GM18867 (cell line): Measurements from ENCODE around the gene ATF6.

Experiments used
- ATAC-seq: cut with Tn5 transposase; IDR thresholded peaks from one replicate; pipeline ENCODE4 v1.9.1; 2021; ENCODE audit warnings: mild to moderate bottlenecking, moderate library complexity; ENCODE audit not compliant: unreplicated experiment

The ATF6 gene

DNA sequence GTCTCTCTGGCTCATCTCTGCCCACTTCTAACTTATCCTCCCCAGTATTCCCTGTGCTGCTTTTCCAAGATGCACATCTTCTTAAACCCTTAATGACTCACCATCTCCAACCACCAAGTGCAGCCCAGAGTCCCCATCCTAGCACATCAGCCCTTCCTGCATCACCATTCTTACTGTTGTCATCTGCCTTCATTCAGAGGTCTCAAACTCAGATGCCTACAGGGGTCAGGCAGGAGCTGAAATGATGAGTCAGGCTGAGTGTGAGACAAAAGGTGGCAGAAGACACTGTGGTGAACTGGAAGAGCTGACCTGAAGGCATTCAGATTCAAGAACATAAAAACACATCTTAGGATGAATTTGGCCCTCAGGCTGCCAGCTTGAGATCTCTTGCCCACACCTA, 223.0 kb downstream of the ATF6 start:
- no peak for ATAC-seq

DNA sequence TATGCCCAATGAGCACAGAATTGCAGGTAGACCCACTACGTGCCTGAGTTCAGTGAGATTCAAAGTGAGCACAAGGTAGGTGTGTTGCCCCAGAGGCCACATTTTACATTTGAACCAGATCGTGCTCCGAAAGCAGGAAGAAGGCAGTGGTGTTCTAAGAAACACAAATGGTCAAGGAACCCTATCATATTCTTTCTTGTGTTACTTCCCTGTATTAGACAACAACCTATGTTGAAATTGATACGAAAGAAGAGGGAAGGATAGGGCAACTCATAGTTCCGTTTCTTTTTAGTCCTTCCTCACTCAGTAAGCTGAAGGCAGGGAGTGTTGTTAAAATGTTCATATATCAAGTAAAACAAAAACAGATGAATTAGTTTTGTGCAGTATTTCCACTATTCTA, 223.7 kb downstream of the ATF6 start:
- no peak for ATAC-seq

DNA sequence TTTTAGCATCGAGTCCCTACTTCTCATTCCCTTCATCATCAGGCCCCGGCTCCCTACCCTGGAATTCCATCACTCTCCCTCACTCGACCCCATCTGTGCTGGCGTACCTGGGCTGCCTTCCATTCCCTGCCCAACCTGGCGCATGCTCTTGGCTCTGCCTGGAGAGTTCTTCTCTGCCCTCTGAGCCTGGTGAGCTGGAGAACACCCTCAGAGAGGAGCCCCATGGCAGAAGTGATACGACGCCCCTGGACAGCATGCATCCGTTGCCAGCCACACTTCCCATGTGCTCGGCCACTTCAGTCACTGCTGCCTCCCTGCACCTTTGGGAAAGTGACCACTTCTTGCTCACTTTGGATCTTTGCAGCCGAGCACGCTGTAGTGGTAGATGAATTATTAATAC, 227.5 kb downstream of the ATF6 start:
- no peak for ATAC-seq

DNA sequence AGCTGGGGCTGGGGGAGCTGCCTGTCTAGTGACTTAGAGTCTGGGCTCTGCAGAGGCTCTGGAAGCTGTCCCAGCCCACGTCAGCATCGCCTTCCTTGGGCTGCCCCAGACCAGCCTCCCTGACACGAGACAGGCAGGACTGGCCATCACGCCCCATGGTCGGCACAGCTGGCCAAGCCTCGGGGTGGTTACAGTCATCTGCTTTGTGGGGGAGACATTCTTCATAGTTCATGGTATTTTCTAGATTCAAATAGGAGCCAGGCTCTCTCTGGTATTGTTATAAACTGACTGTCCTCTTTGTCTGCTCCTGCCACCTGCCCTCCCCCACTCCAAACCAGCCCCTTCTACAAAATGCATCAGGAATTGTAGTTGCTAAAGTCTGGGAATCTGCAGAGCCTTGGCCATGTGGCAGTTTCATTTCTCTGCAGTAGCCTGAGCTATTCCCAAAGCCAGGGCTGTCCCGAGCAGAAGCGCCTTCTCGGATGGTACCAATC, 228.1 kb downstream of the ATF6 start:
- no peak for ATAC-seq

DNA sequence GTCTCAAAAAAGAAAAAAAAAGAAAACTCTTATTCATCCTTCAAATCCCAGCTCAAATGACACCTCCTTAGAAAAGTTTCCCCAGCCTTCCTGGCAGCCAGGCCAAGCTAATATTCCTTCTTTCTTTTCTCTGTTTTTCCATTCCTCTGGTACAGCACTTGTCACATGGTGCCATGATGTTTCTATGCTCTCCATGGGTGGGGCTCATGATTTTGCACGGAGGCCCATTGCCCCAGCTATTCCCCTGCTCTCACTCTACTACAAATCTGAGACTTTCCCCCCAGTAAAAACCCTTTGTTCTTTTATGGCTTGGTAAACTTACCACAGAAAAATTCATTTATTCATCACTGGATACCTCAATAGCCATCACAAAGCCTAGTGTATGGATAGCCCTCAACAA, 231.0 kb downstream of the ATF6 start:
- ATAC-seq = no peak

DNA sequence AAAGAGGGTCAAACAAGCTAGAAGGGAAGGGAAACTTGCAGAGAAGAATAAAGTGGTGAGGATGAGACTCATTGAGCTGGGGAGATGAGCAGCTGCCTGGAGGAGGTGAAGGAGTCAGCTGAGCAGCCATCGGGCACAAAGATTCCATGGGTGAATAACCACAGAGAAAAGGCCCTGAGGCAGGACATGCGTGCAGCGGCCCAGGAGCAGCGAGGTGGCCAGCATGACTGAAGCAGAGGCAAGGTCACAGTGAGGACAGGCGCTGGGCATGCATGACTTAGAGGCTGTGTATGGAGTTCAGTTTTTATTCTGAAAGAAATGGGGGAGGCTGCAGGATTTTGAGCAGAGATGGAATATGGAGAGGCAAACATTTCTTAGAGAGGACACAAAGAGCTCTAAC, 232.7 kb downstream of the ATF6 start:
- ATAC-seq = no peak

DNA sequence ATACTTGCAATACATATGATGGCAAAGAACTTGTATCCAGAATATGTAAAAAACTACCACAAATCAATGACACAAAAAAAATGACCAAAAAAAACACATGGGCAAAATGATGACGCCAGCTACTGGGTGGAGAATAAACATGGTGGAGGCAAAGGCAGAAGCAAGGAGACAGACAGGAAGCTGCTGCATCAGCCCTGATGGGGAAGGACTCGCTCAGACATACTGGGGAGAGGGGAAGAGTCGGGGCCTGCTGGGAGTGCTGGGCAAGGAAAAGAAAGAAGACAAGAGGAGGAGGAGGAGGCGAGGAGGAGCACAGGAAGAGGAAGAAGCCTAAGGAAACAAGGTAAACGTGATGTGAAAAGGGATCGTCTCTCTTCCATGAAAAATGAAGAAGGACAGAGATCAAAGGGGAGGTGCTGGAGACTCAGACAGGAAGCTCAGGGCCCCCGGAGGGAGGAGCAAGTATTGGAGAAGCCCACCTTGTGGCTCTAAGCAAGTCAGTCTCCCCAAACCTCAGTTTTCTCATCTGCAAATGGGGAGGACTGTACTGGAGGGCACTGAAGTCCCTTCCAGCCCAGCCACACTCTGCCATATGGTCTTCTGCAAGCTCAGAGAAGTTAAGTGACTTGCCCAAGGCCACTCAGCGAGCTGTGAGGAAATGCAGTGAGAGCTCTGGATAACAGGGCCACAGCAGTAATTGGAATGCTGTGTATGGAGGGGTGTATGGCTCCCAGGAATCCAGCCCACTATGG, 233.4 kb downstream of the ATF6 start:
- ATAC-seq = no peak

DNA sequence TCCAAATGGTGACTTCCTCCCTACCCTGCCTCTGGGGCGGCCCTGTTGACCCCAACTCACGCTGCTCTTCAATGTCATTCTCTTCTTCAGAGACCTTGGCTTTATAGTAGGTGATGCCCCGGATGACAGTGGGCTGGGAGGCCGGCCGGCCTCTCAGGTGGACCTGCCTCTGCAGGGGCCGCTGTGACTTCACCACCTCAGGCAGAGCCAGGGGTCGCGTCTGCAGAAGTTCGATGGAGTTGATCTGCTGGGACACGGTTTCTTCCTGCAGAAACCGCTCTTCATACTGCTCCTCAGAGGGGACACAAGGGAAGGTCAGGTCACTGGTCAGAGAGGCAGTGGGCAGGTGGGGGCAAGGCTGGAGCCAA, 233.9 kb downstream of the ATF6 start:
- no peak for ATAC-seq

DNA sequence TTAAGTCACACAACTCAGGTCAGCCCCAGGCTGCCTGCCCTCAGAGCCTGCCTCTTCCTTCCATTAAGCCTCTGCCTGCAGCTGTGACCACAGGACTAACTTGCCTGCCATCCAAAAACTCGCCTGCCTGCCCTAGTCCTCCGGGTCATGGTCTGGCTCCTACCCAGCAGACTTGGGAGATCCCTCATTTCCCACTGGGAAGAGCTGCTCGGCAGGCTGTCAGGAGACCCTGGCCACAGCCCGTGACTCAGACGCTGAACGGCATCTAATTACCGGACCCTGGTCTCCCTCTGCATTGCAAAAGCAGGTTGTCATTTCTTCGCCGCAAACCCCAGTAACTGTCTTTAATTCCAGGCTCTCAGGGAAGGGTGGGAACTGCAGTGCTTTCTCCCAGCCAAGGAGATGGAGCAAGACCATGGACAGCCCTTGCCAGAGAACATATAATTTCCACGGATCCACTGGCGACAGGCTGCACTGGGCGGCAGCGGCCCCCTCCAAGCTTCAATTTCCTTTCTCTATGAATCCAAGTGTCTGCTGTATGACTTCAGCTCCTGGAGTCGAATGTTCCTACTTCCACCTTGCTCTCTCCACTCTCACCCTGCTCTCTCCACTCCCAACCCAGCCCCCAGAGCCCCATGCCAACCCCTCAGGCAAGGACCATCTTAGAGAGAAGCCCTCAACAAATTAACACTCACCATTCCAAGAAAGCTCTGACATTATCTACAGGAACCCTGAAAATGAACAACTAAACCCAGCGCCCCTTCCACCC, 237.1 kb downstream of the ATF6 start:
- no peak for ATAC-seq

DNA sequence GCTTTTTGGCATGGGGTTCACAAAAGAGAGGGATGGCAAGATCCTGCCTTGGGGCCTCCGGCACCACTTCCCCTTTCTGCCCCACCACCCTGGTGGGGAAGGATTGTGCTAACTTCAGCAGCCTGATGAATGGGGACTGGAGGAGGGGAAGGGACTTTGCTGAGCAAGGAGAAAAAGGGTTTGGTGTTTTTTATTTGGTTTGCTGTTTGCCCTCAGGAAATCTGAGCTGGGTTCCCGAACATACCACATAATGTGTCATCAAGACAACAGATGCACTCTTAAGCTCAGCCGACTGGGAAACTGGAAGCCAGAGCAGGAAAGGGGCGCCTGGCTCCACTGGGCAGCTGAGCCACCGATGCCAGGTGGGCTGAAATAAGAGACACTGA, 237.7 kb downstream of the ATF6 start:
- no peak for ATAC-seq

DNA sequence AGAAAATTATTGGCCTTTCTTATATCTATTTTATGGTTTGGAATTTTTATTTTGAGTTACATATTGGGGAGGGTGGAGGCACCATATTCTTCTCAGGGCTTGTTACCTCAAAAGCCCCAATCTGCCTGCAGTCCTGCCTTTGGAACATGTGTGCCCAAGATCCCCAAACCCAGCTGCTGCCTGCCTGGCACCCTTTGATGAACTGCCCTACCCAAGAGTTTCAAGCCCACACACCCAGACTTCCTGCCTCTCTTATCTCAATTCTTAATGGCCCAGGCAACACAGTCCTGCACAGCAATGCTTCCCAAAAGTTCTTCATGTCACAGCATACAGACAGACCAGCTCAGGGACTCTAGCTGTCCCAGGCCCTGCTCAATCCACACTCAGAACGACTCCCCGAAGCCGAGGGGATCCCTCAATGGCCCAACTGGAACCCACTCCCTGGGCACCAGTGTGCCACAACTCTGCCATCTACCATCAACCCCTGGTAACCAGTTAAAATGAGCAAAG, 238.4 kb downstream of the ATF6 start:
- ATAC-seq = no peak

DNA sequence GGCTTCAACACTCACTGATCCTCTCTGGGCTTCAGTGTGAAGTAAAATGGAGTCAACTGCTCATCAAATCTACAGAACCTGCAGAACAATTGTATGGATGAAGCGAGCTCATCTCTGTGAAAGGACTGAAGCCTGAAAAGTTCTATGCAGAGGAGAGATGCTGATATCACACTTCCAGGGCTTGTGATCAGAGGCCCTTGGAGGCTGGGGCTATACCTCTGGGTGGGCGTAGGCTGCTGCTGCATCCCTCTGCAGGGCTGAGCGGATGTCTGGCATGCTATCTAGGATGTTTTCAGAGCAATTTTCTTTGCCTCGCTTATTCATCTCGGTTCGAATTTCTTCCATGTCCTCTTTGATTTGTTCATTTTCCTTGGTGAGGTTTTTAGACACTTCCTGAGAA, 240.0 kb downstream of the ATF6 start:
- ATAC-seq = no peak

DNA sequence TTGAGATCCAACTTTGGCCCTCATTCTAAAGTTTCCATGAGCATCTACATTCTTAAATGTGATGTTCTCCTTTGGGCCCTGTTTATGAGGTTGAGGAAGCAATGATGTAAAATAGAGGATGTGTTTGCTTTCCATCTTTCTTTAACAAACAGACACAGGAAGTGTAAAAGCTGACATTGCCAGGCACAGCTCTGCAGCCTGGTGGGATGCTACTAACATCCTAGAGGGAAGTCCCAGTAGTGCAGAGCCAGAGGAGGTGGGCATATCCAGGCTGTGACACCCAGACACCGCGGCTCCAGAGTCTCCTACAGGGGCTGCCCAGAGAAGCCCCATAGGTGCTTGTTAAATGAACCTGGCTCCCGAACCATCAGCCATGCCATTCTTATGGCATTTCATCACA, 241.3 kb downstream of the ATF6 start:
- no peak for ATAC-seq

DNA sequence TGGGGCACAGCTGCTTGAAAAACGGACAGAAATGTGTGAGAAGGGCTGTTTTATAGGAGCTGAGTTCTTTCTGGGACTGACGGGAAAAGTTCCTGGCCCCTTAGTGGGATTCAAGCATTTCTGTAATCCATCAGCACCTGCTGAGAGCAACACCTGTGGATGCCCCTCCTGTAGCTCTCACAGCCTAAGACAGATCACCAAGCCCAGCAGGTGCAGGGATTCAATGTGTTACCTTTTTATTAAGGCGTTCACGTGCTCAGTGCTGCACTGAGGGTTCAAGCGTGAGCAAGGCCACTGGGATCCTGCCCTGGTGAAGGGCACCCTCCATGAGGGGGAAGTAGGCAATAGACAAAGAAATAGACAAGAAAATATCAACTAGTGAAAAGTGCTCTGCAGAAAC, 242.7 kb downstream of the ATF6 start:
- no peak for ATAC-seq

DNA sequence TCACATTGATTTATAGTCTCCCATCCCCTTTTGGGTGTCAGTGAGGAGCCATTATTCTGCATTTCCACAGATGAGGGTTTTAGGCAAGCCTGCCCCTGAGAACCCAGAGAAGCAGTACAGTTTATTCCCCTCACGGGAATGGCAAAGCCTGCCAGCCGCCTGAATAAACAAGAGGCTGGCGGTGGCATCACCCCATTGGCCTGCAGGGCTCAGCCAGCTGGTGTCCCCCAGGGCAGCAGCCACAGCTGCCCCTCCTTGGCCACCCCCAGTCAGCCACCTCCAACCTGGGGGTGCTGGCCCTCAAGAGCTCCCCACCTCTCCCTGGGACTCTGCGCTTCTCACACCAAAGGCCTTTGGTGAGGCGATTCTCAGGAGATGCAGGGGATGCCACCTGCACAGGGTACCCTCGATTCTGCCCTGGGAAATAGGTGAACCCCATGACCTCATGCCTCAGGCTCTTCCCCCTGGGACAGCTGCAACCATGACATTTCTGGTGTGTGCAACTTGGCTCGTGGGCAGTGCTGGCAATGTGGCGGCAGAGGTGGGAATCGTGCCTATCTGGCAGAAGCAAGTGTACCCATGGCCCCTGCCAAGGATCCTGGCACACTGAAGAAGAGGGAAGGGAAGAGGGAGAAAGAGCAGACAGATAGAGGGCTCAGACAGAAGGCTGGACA, 243.5 kb downstream of the ATF6 start:
- ATAC-seq = no peak

DNA sequence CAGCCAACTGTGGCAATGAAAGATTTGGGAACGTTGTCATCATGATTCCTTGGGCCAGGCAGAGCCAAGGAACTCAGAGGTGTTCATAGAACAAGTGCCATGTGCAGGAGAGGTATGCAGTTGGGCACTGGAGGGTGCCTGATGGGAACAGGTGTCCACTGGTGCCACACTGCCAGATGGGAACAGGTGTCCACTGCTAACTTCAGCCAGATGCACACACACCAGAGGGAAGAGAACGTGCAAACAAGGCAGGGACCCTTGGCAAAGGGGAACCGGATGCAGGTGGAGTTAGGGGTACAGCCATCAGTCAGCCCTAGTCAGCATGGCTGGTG, 244.0 kb downstream of the ATF6 start:
- ATAC-seq = no peak

DNA sequence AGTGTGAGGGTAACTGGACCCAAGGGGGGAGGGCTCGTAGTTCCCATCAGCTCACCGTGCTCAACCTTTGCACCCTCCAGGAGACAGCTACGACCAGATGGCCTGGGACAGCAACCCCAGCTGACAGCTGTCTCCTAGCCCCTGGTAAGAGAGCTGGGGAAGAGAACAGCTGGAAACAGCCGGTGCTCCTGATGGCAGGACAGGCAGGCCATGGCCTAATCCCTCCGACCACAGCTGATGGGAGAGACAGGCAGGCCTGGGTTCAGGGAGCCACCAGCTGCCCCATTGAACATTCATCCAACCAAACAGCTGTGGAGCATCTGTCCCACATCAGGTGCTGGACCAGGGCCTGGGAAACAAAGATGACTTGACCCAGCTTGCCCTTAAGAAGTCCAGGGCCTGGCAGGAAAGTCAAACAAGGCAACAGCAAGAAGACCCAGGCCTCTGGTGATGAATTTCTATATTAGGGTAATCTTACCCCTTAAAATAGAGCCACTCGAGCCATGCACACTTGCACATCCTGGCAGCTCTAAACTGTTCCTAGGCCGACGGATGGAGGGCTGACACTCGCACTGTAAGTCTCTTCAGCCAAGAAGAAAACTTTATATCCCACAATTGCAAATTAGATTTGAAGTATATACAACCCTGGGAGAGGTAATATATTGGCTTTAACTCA, 245.4 kb downstream of the ATF6 start:
- no peak for ATAC-seq

DNA sequence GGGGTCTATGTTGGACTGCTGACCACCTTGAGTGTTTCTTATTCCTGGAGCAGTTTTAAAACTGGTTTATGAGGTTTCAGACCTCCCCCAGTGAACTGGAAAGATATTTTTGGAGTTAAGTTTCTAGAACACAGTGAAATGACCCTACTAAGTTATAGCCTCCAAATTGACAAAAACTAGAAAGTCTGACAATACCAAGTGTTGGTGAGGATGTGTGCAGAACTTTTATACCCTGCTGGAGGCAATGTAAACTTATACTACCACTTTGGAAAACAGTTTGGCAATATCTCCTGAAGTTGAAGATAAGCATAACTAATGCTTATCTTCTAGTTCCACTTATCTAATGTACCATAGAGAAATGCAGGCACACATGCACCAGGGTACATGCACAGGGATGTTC, 247.2 kb downstream of the ATF6 start:
- no peak for ATAC-seq
